GM12878 (cell line): Measurements from ENCODE around the gene PIK3C2B. TPM values are rescaled to one million over a fixed set of nuclear protein-coding genes. Genes with fewer than 3 reads are reported as not detected.

Experiments used
- BACH1 ChIP-seq: fragments of 450-650 bp; IDR thresholded peaks from 2 replicates; pipeline ENCODE4 v1.6.1; 2017; ENCODE audit warnings: mild to moderate bottlenecking, borderline replicate concordance
- BCL3 ChIP-seq: IDR thresholded peaks from 2 replicates; pipeline ENCODE4 v1.6.1; 2011; ENCODE audit warnings: borderline replicate concordance, low read depth, mild to moderate bottlenecking, moderate library complexity, low read length; ENCODE audit not compliant: insufficient read depth, poor library complexity, severe bottlenecking
- BRCA1 ChIP-seq: IDR thresholded peaks from 2 replicates; pipeline ENCODE4 v1.6.1; 2011; ENCODE audit warnings: low read depth, low read length, improper control_type of control experiment
- ETV6 ChIP-seq, 2 experiments: fragments of 450-650 bp in 1 of 2; IDR thresholded peaks in 1 of 2; conservative IDR thresholded peaks in 1 of 2; 2 replicates each; pipeline ENCODE4 v1.6.1; 2014; ENCODE audit warnings: antibody characterized with exemption in 1 of 2, borderline replicate concordance in 1 of 2, low read depth in 1 of 2, mild to moderate bottlenecking in 1 of 2, moderate library complexity in 1 of 2
- FOXK2 ChIP-seq: fragments of 450-650 bp; IDR thresholded peaks from 2 replicates; pipeline ENCODE4 v1.6.1; 2017; ENCODE audit warnings: mild to moderate bottlenecking, moderate library complexity
- IKZF2 ChIP-seq, 2 experiments: fragments of 450-650 bp; IDR thresholded peaks; 2 replicates each; pipeline ENCODE4 v1.6.1; 2017; ENCODE audit warnings: mild to moderate bottlenecking in 2 of 2, moderate library complexity in 2 of 2
- NR2F1 ChIP-seq: fragments of 450-650 bp; conservative IDR thresholded peaks from 2 replicates; pipeline ENCODE4 v1.6.1; 2017; ENCODE audit warnings: mild to moderate bottlenecking
- PAX5 ChIP-seq: IDR thresholded peaks from 2 replicates; pipeline ENCODE4 v1.6.1; 2011; ENCODE audit warnings: low read depth, low read length, borderline replicate concordance
- POLR2AphosphoS2 ChIP-seq: IDR thresholded peaks from 2 replicates; pipeline ENCODE4 v1.6.1; 2011; ENCODE audit warnings: low read depth, mild to moderate bottlenecking, low read length, improper control_type of control experiment, moderate library complexity
- RAD21 ChIP-seq: IDR thresholded peaks from 2 replicates; pipeline ENCODE4 v1.6.1; 2011; ENCODE audit warnings: mild to moderate bottlenecking, low read depth, low read length, moderate library complexity; ENCODE audit not compliant: insufficient read depth
- RAD51 ChIP-seq: fragments of 450-650 bp; IDR thresholded peaks from 2 replicates; pipeline ENCODE4 v1.6.1; 2016; ENCODE audit warnings: moderate library complexity, mild to moderate bottlenecking, inconsistent platforms
- SUZ12 ChIP-seq: fragments of 200-600 bp; sonication (generic); IDR thresholded peaks from one replicate; pipeline ENCODE4 v1.6.1; 2018; ENCODE audit warnings: antibody characterized with exemption, mild to moderate bottlenecking; ENCODE audit not compliant: unreplicated experiment
- ZSCAN29 ChIP-seq: fragments of 450-650 bp; IDR thresholded peaks from 2 replicates; pipeline ENCODE4 v1.6.1; 2017; ENCODE audit warnings: mild to moderate bottlenecking, moderate library complexity
- polyA plus RNA-seq, 11 experiments: library from polyadenylated mRNA; depleted of rRNA in 4 of 11; unstranded in 6 of 11; stranded (reverse) in 5 of 11; fragments of >200 nt; fragmentation: Nextera tagmentation in 4 of 11; fragmentation: Illumina TruSeq in 1 of 11; extraction: Ambion mirVana in 4 of 11; extraction: Trizol in 1 of 11; gene quantifications; 1 replicate in 1 of 11; 2 replicates in 10 of 11; pipeline versions ENCODE4 v1.2.1 to v1.2.3, GENCODE V29; 2011 to 2016; ENCODE audit warnings: inconsistent platforms in 2 of 11, missing spikeins in 2 of 11, low read depth in 1 of 11
- total RNA-seq, 4 experiments: library from RNA; depleted of rRNA in 3 of 4; stranded (reverse); fragments of >200 nt in 3 of 4; fragmentation: Illumina TruSeq in 1 of 4; extraction: Trizol in 1 of 4; gene quantifications; 2 replicates each; pipeline versions ENCODE4 v1.2.1 to v1.2.3, GENCODE V29; 2013 to 2021
- TF ChIP-seq, protein P1 (sequence below): IDR thresholded peaks from 2 replicates; pipeline ENCODE4 v1.6.1; 2011; ENCODE audit warnings: borderline replicate concordance, low read depth, mild to moderate bottlenecking, moderate library complexity, mixed read lengths, low read length; ENCODE audit not compliant: insufficient read depth; ENCODE audit errors: extremely low read length
- TF ChIP-seq, protein P2 (sequence below): fragments of 450-650 bp; IDR thresholded peaks from 2 replicates; pipeline ENCODE4 v1.6.1; 2014; ENCODE audit warnings: mild to moderate bottlenecking
- TF ChIP-seq, protein P3 (sequence below): fragments of 450-650 bp; IDR thresholded peaks from 2 replicates; pipeline ENCODE4 v1.6.1; 2017; ENCODE audit warnings: mild to moderate bottlenecking, low read depth, inconsistent platforms; ENCODE audit not compliant: poor library complexity, severe bottlenecking
- TF ChIP-seq, protein P4 (sequence below): fragments of 450-650 bp; IDR thresholded peaks from 2 replicates; pipeline ENCODE4 v1.6.1; 2018; ENCODE audit warnings: borderline replicate concordance, mild to moderate bottlenecking; ENCODE audit not compliant: partially characterized antibody
- TF ChIP-seq, protein P5 (sequence below), 3 experiments: IDR thresholded peaks in 2 of 3; conservative IDR thresholded peaks in 1 of 3; 2 replicates each; pipeline ENCODE4 v1.5.1; 2011; ENCODE audit warnings: low read depth in 3 of 3, low read length in 3 of 3, mild to moderate bottlenecking in 3 of 3, control low read depth in 2 of 3, moderate library complexity in 2 of 3, inconsistent platforms in 1 of 3, mixed read lengths in 1 of 3; ENCODE audit not compliant: control insufficient read depth in 2 of 3, insufficient read depth in 1 of 3; ENCODE audit errors: extremely low read depth in 1 of 3

Gene PIK3C2B
- total and polyA plus RNA-seq, 10 of the 15 experiments (the other 5 are each of a cell fraction or from before 2014, with no cell fraction given): 2.2 to 38.1 (median 11.4) TPM

DNA sequence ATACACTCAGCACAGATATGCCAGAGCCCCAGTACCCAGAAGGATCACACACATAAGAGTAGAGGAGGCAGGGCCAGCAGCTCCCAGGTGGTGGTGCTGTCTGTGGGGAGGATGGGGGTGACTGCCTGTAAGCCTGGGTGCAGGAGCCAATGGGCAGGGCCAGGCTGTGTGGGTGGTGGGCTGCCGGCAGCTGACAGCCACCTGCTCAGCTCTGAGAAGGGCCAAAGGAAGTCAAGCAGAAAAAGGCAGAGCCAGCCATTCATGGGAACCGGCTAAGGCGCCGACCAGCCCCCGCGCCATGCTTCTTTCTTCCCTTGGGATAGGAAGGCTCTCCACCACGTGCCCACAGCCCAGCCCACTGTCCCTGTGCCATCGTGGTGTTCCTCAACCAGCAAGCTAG, 14.1 kb downstream of the PIK3C2B start (continued):
- TF ChIP-seq, protein P1, sequence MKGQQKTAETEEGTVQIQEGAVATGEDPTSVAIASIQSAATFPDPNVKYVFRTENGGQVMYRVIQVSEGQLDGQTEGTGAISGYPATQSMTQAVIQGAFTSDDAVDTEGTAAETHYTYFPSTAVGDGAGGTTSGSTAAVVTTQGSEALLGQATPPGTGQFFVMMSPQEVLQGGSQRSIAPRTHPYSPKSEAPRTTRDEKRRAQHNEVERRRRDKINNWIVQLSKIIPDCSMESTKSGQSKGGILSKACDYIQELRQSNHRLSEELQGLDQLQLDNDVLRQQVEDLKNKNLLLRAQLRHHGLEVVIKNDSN: peak; percentile 50
- no peak for TF ChIP-seq ZSCAN29
- TF ChIP-seq NR2F1: 0 out of 2 replicates have a peak, but pooled peaks have one; percentile 14
- peak; percentile 74 for TF ChIP-seq RAD51
- TF ChIP-seq FOXK2: no peak
- TF ChIP-seq, protein P2, sequence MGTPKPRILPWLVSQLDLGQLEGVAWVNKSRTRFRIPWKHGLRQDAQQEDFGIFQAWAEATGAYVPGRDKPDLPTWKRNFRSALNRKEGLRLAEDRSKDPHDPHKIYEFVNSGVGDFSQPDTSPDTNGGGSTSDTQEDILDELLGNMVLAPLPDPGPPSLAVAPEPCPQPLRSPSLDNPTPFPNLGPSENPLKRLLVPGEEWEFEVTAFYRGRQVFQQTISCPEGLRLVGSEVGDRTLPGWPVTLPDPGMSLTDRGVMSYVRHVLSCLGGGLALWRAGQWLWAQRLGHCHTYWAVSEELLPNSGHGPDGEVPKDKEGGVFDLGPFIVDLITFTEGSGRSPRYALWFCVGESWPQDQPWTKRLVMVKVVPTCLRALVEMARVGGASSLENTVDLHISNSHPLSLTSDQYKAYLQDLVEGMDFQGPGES: no peak
- TF ChIP-seq SUZ12: no peak
- TF ChIP-seq RAD21: peak; percentile 39; the same call in 1 of the 2 replicates
- TF ChIP-seq, protein P3, sequence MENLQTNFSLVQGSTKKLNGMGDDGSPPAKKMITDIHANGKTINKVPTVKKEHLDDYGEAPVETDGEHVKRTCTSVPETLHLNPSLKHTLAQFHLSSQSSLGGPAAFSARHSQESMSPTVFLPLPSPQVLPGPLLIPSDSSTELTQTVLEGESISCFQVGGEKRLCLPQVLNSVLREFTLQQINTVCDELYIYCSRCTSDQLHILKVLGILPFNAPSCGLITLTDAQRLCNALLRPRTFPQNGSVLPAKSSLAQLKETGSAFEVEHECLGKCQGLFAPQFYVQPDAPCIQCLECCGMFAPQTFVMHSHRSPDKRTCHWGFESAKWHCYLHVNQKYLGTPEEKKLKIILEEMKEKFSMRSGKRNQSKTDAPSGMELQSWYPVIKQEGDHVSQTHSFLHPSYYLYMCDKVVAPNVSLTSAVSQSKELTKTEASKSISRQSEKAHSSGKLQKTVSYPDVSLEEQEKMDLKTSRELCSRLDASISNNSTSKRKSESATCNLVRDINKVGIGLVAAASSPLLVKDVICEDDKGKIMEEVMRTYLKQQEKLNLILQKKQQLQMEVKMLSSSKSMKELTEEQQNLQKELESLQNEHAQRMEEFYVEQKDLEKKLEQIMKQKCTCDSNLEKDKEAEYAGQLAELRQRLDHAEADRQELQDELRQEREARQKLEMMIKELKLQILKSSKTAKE: no peak
- TF ChIP-seq IKZF2 (IDR thresholded peaks at IDR 0.05): 0 out of 4 replicates have a peak, but pooled peaks of 1 of the 2 experiments have one; percentile 25
- no peak for TF ChIP-seq BACH1
- TF ChIP-seq, protein P4, sequence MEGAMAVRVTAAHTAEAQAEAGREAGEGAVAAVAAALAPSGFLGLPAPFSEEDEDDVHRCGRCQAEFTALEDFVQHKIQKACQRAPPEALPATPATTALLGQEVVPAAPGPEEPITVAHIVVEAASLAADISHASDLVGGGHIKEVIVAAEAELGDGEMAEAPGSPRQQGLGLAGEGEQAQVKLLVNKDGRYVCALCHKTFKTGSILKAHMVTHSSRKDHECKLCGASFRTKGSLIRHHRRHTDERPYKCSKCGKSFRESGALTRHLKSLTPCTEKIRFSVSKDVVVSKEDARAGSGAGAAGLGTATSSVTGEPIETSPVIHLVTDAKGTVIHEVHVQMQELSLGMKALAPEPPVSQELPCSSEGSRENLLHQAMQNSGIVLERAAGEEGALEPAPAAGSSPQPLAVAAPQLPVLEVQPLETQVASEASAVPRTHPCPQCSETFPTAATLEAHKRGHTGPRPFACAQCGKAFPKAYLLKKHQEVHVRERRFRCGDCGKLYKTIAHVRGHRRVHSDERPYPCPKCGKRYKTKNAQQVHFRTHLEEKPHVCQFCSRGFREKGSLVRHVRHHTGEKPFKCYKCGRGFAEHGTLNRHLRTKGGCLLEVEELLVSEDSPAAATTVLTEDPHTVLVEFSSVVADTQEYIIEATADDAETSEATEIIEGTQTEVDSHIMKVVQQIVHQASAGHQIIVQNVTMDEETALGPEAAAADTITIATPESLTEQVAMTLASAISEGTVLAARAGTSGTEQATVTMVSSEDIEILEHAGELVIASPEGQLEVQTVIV: no peak
- TF ChIP-seq PAX5: peak; percentile 56; the same call in 1 of the 2 replicates
- TF ChIP-seq BRCA1: no peak
- no peak for TF ChIP-seq ETV6 (conservative IDR thresholded peaks at IDR 0.05 in 1 of 2, IDR thresholded peaks at IDR 0.05 in 1 of 2; ENCODE audit: borderline replicate concordance in 1 of 2, low read depth in 1 of 2)
- no peak for TF ChIP-seq POLR2AphosphoS2
- TF ChIP-seq, protein P5, sequence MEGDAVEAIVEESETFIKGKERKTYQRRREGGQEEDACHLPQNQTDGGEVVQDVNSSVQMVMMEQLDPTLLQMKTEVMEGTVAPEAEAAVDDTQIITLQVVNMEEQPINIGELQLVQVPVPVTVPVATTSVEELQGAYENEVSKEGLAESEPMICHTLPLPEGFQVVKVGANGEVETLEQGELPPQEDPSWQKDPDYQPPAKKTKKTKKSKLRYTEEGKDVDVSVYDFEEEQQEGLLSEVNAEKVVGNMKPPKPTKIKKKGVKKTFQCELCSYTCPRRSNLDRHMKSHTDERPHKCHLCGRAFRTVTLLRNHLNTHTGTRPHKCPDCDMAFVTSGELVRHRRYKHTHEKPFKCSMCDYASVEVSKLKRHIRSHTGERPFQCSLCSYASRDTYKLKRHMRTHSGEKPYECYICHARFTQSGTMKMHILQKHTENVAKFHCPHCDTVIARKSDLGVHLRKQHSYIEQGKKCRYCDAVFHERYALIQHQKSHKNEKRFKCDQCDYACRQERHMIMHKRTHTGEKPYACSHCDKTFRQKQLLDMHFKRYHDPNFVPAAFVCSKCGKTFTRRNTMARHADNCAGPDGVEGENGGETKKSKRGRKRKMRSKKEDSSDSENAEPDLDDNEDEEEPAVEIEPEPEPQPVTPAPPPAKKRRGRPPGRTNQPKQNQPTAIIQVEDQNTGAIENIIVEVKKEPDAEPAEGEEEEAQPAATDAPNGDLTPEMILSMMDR (IDR thresholded peaks at IDR 0.05 in 2 of 3, conservative IDR thresholded peaks at IDR 0.05 in 1 of 3; ENCODE audit: control insufficient read depth in 2 of 3, extremely low read depth in 1 of 3, insufficient read depth in 1 of 3, low read depth in 3 of 3, low read length in 3 of 3): peak; percentile 20 to 24 (median 23); a peak in 2 of 6 replicates
- no peak for TF ChIP-seq BCL3
